Raji (cell line): ENCODE measurements around the gene PPFIA2.

Experiments used
- POLR2A ChIP-seq: IDR thresholded peaks from 2 replicates; pipeline ENCODE4 v1.6.1; 2011; ENCODE audit warnings: low read depth, low read length, control low read depth; ENCODE audit not compliant: insufficient read depth

Gene PPFIA2

GRCh38 chr12:81533054-81533453, 226.1 kb downstream of the PPFIA2 start:
- TF ChIP-seq POLR2A: no peak

- no peak for TF ChIP-seq POLR2A
Measured at GRCh38 chr12:81530352-81530751, 228.8 kb downstream of the PPFIA2 start.

- TF ChIP-seq POLR2A: no peak
Measured at GRCh38 chr12:81520064-81520945, 238.8 kb downstream of the PPFIA2 start.

GRCh38 chr12:81518638-81519037, 240.5 kb downstream of the PPFIA2 start:
- TF ChIP-seq POLR2A: no peak

GRCh38 chr12:81517296-81517695, 241.9 kb downstream of the PPFIA2 start:
- no peak for TF ChIP-seq POLR2A

GRCh38 chr12:81502912-81503695, 256.0 kb downstream of the PPFIA2 start:
- TF ChIP-seq POLR2A: no peak

- TF ChIP-seq POLR2A: no peak
Measured at GRCh38 chr12:81500788-81501187, 258.4 kb downstream of the PPFIA2 start.

GRCh38 chr12:81499809-81500208, 259.3 kb downstream of the PPFIA2 start:
- no peak for TF ChIP-seq POLR2A

GRCh38 chr12:81492131-81492720, 266.9 kb downstream of the PPFIA2 start:
- no peak for TF ChIP-seq POLR2A

- no peak for TF ChIP-seq POLR2A
Measured at GRCh38 chr12:81472934-81473333, 286.2 kb downstream of the PPFIA2 start.

- TF ChIP-seq POLR2A: no peak
Measured at GRCh38 chr12:81470923-81471322, 288.2 kb downstream of the PPFIA2 start.

GRCh38 chr12:81468206-81468605, 290.9 kb downstream of the PPFIA2 start:
- TF ChIP-seq POLR2A: no peak

- TF ChIP-seq POLR2A: no peak
Measured at GRCh38 chr12:81465876-81466275, 293.3 kb downstream of the PPFIA2 start.

GRCh38 chr12:81465191-81465590, 294.0 kb downstream of the PPFIA2 start:
- TF ChIP-seq POLR2A: no peak

GRCh38 chr12:81461163-81461562, 298.0 kb downstream of the PPFIA2 start:
- no peak for TF ChIP-seq POLR2A

- no peak for TF ChIP-seq POLR2A
Measured at GRCh38 chr12:81450920-81451739, 308.0 kb downstream of the PPFIA2 start.

GRCh38 chr12:81441629-81442028, 317.5 kb downstream of the PPFIA2 start:
- no peak for TF ChIP-seq POLR2A
